Neutrophil (primary cell): ENCODE results near the gene WNT2B.

Experiments
- H3K27ac ChIP-seq: fragments of 200-600 bp; sonication (generic); 2 replicates; pipeline ENCODE4 v1.5.1; 2016; ENCODE audit warnings: mild to moderate bottlenecking, moderate library complexity
- H3K27me3 ChIP-seq: fragments of 200-600 bp; sonication (generic); 2 replicates; pipeline ENCODE4 v1.6.0; 2016; ENCODE audit warnings: mild to moderate bottlenecking
- H3K36me3 ChIP-seq: fragments of 200-600 bp; sonication (generic); 2 replicates; pipeline ENCODE4 v1.5.1; 2017
- H3K4me1 ChIP-seq, 2 experiments: fragments of 200-600 bp in 1 of 2; sonication (generic) in 1 of 2; 1 replicate in 1 of 2; 2 replicates in 1 of 2; pipeline versions ENCODE4 v1.5.1 to v1.6.1; 2013 to 2016; ENCODE audit warnings: low read depth in 1 of 2, low read length in 1 of 2, mild to moderate bottlenecking in 1 of 2, moderate library complexity in 1 of 2; ENCODE audit not compliant: control insufficient read depth in 1 of 2, insufficient read depth in 1 of 2
- H3K4me3 ChIP-seq, 2 experiments: fragments of 200-600 bp in 1 of 2; sonication (generic) in 1 of 2; 1 replicate in 1 of 2; 2 replicates in 1 of 2; pipeline ENCODE4 v1.5.1; 2013 to 2016; ENCODE audit warnings: low read depth in 1 of 2, low read length in 1 of 2, mild to moderate bottlenecking in 1 of 2, moderate library complexity in 1 of 2
- H3K9me3 ChIP-seq: fragments of 200-600 bp; sonication (generic); 2 replicates; pipeline ENCODE4 v1.5.1; 2016
- CTCF ChIP-seq: fragments of 200-600 bp; sonication (generic); IDR thresholded peaks from 2 replicates; pipeline ENCODE4 v1.5.1; 2016; ENCODE audit warnings: antibody characterized with exemption

Gene WNT2B

GRCh38 chr1:112514901-112515300, 6.1 kb downstream of the WNT2B start:
- H3K27ac ChIP-seq = no peak overlapping the region
- TF ChIP-seq CTCF = no peak
- H3K9me3 ChIP-seq = no peaks in the 10 kb centered on the region
- no peaks in the 10 kb centered on the region for H3K4me1 ChIP-seq
- H3K4me3 ChIP-seq = no peak overlapping the region
- peaks cover 50% of the 10 kb centered on the region for H3K27me3 ChIP-seq
- no peaks in the 10 kb centered on the region for H3K36me3 ChIP-seq

GRCh38 chr1:112515311-112516009, 6.7 kb downstream of the WNT2B start:
- no peaks in the 10 kb centered on the region for H3K9me3 ChIP-seq
- H3K36me3 ChIP-seq = no peaks in the 10 kb centered on the region
- H3K27ac ChIP-seq = no peak overlapping the region
- TF ChIP-seq CTCF = no peak
- peaks cover 44% of the 10 kb centered on the region for H3K27me3 ChIP-seq
- no peak overlapping the region for H3K4me3 ChIP-seq
- no peaks in the 10 kb centered on the region for H3K4me1 ChIP-seq

- TF ChIP-seq CTCF = no peak
These were observed 7.4 kb downstream of the WNT2B start for GRCh38 chr1:112516141-112516540.

GRCh38 chr1:112517231-112517630, 8.5 kb downstream of the WNT2B start:
- Histone ChIP-seq H3K27me3 (peaks cover 26% of the 10 kb centered on the region), H3K9me3 (no peaks in the 10 kb centered on the region), H3K4me1 (no peaks in the 10 kb centered on the region), H3K27ac (no peak overlapping the region), H3K4me3 (no peak overlapping the region), H3K36me3 (no peaks in the 10 kb centered on the region)
- no peak for TF ChIP-seq CTCF

More at GRCh38 chr1:112516141-112516540, 7.4 kb downstream of the WNT2B start:
- no peaks in the 10 kb centered on the region for H3K36me3 ChIP-seq
- no peaks in the 10 kb centered on the region for H3K4me1 ChIP-seq
- H3K9me3 ChIP-seq = no peaks in the 10 kb centered on the region
- H3K4me3 ChIP-seq = no peak overlapping the region
- H3K27ac ChIP-seq = no peak overlapping the region
- peaks cover 37% of the 10 kb centered on the region for H3K27me3 ChIP-seq

GRCh38 chr1:112517646-112518045, 8.9 kb downstream of the WNT2B start:
- Histone ChIP-seq H3K4me1 (no peaks in the 10 kb centered on the region), H3K9me3 (no peaks in the 10 kb centered on the region), H3K36me3 (no peaks in the 10 kb centered on the region), H3K4me3 (no peak overlapping the region), H3K27me3 (peaks cover 22% of the 10 kb centered on the region), H3K27ac (no peak overlapping the region)
- TF ChIP-seq CTCF = no peak
